Mucosa of rectum (tissue), 2 donors: Measurements from ENCODE around the gene GXYLT1.

Experiments used
- H3K27ac ChIP-seq, 2 donors: one replicate each; pipeline ENCODE4 v1.7.0; 2013; ENCODE audit warnings: inconsistent platforms in 2 of 2, low read depth in 2 of 2, low read length in 2 of 2
- H3K27me3 ChIP-seq, 2 donors: one replicate each; pipeline ENCODE4 v1.7.0; 2013; ENCODE audit warnings: low read length in 2 of 2; ENCODE audit not compliant: control insufficient read depth in 2 of 2, insufficient read depth in 2 of 2
- H3K36me3 ChIP-seq, 2 donors: one replicate each; pipeline ENCODE4 v1.7.0; 2013; ENCODE audit warnings: low read length in 2 of 2; ENCODE audit not compliant: control insufficient read depth in 2 of 2, insufficient read depth in 2 of 2
- H3K4me1 ChIP-seq, 2 donors: one replicate each; pipeline ENCODE4 v1.7.0; 2013; ENCODE audit warnings: low read length in 2 of 2, mild to moderate bottlenecking in 1 of 2; ENCODE audit not compliant: control insufficient read depth in 2 of 2, insufficient read depth in 2 of 2
- H3K4me3 ChIP-seq, 2 donors: one replicate each; pipeline ENCODE4 v1.7.0; 2013; ENCODE audit warnings: low read length in 2 of 2
- H3K9ac ChIP-seq, 2 donors: one replicate each; pipeline ENCODE4 v1.7.0; 2013; ENCODE audit warnings: low read length in 2 of 2, low read depth in 1 of 2, mild to moderate bottlenecking in 1 of 2
- H3K9me3 ChIP-seq, 2 donors: one replicate each; pipeline ENCODE4 v1.7.0; 2013; ENCODE audit warnings: low read length in 2 of 2; ENCODE audit not compliant: control insufficient read depth in 2 of 2
- donor health status: healthy.
- donor health status: Normal muscosa, but diverticular disease.

GXYLT1 gene

DNA sequence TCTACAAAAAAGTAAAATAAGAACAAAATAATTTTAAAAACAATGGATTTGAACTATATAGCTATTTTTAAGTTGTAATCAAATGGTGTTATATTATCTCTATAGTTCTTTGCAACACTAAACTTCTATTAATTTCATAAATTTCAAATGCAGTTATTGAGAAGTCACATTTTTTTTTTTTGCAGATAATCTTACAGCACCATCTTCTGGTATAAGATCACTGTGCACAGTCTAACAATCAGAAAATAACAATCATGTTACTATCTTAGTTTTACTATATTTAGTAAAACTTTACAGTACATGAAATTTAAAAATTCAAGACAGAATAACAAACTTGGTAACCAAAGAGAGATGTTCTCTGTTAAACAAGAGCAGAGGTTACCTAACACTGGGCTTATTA, 40.6 kb downstream of the GXYLT1 start:
- Histone ChIP-seq H3K4me1 (peaks cover 0 to 13% of the 10 kb centered on the region in 2 donors), H3K9me3 (no peaks in the 10 kb centered on the region), H3K9ac (no peak overlapping the region), H3K36me3 (no peaks in the 10 kb centered on the region), H3K27ac (no peak overlapping the region), H3K4me3 (no peak overlapping the region), H3K27me3 (no peaks in the 10 kb centered on the region)

DNA sequence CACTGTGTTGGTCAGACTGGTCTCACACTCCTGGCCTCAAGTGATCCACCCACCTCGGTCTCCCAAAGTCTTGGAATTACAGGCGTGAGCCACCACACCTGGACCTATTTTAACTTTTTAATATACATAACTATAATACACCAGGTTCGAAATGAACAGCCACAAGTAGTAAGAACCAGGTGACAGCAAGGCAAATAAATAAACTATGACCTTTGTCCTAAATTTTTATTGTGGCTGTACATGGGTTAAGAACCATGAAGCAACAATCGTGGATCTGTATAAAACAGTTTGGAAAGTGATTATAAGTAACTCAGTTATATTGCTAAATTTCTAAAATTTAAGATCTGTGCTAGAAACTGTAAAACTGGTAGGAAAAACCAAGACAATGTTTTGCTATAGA, 41.5 kb downstream of the GXYLT1 start:
- H3K27me3 ChIP-seq: no peaks in the 10 kb centered on the region
- H3K27ac ChIP-seq: no peak overlapping the region
- H3K9ac ChIP-seq: no peak overlapping the region
- H3K4me3 ChIP-seq: no peak overlapping the region
- H3K9me3 ChIP-seq: no peaks in the 10 kb centered on the region
- H3K36me3 ChIP-seq: no peaks in the 10 kb centered on the region
- H3K4me1 ChIP-seq: peaks cover 0 to 13% of the 10 kb centered on the region in 2 donors

DNA sequence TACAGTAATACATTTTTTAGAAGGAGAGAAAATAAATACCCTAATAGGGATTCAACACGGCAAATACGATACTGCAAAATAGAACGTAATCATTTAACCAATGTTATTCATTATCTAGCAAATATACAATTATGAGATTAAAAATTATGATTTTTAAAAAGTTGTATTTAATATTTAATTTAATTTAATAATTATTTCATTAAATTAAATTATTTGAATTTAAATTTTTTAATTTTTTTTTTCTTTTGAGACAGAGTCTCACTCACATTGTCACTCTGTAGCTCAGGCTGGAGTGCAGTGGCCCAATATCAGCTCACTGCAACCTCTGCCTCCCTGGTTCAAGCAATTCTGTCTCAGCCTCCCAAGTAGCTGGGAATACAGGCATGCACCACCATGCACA, 42.0 kb downstream of the GXYLT1 start:
- Histone ChIP-seq H3K4me3 (no peak overlapping the region), H3K27ac (no peak overlapping the region), H3K4me1 (peaks cover 0 to 13% of the 10 kb centered on the region in 2 donors), H3K9me3 (no peaks in the 10 kb centered on the region), H3K36me3 (no peaks in the 10 kb centered on the region), H3K27me3 (no peaks in the 10 kb centered on the region), H3K9ac (no peak overlapping the region)

DNA sequence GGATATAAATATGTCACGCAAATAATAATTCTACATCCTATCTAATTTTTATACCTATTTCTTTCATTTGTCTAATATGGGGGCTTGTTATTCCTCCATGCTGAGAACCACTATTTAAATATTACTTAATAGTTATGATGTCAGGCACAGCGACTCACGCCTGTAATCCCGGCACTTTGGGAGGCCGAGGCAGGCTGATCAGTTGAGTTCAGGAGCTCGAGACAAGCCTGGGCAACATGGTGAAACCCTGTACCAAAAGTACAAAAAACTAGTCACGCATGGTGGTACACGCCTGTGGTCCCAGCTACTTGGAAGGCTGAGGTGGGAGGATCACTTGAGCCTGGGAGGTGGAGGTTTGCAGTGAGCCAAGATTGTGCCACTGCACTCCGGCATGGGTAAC, 45.2 kb downstream of the GXYLT1 start:
- Histone ChIP-seq H3K4me3 (no peak overlapping the region), H3K27ac (no peak overlapping the region), H3K27me3 (no peaks in the 10 kb centered on the region), H3K9ac (no peak overlapping the region), H3K36me3 (peaks cover 2 to 11% of the 10 kb centered on the region in 2 donors), H3K9me3 (no peaks in the 10 kb centered on the region), H3K4me1 (peaks cover 0 to 13% of the 10 kb centered on the region in 2 donors)

DNA sequence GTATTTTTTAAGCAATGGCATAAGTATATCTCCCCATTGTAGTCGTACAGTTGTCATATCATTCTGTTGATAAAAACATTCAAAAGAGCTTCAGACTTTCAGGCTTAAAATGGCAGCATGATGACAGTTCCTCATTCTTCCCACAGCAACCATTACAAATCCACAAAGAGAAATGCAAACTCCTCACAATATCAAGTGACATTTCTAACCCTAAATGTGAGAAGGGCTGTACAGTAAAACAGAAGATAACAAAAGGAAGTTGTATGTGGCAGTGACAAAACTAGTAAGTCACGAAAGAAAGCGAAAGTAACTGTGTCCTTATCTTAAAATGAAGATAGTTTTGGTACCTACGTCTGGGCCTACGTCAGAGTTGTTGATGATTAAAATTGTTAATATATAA, 46.7 kb downstream of the GXYLT1 start:
- Histone ChIP-seq H3K9me3 (no peaks in the 10 kb centered on the region), H3K27me3 (no peaks in the 10 kb centered on the region), H3K9ac (no peak overlapping the region), H3K4me1 (peaks cover 0 to 8% of the 10 kb centered on the region in 2 donors), H3K4me3 (peak overlapping the region in 1 of 2 donors; percentile 39), H3K36me3 (peaks cover 2 to 11% of the 10 kb centered on the region in 2 donors), H3K27ac (peak overlapping the region in 1 of 2 donors; percentile 34)

DNA sequence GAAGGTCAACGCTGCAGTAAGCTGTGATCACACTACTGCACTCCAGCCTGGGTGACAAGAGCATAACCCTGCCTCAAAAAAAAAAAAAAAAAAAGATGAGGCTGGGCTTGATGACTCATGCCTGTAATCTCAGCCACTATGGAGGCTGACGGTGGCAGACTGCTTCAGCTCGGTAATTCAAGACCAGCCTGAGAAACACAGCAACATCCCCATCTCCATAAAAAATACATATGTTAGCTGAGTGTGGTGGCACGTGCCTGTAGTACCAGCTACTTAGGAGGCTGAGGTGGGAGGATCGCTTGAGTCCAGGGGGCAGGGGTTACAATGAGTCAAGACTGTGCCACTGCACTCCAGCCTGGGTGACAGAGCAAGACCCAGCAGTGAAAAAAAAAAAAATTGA, 50.4 kb downstream of the GXYLT1 start:
- H3K4me1 ChIP-seq: no peaks in the 10 kb centered on the region
- no peaks in the 10 kb centered on the region for H3K27me3 ChIP-seq
- no peak overlapping the region for H3K4me3 ChIP-seq
- H3K27ac ChIP-seq: no peak overlapping the region
- no peak overlapping the region for H3K9ac ChIP-seq
- H3K36me3 ChIP-seq: peaks cover 2 to 14% of the 10 kb centered on the region in 2 donors
- no peaks in the 10 kb centered on the region for H3K9me3 ChIP-seq

DNA sequence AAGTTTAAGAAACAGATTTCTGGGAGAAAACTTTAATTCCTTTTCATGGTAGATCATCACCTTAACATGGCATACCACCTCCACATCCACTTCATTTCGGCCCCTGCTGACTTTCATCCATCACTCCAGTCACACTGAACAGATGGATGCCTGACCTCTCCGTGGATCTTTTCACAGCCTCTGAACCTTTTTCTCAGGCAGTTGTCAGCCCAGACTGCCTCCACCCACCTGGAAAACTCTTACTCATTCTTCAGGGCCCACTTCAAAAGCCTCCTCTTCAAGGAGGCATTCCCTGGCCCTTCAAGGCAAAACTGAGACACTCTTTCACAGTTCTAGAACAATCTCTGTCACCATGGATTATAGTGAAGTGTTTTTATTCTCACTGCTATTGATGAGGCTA, 52.9 kb downstream of the GXYLT1 start:
- Histone ChIP-seq H3K9me3 (no peaks in the 10 kb centered on the region), H3K4me1 (no peaks in the 10 kb centered on the region), H3K4me3 (no peak overlapping the region), H3K27me3 (no peaks in the 10 kb centered on the region), H3K36me3 (peaks cover 6 to 11% of the 10 kb centered on the region in 2 donors), H3K9ac (no peak overlapping the region), H3K27ac (no peak overlapping the region)

DNA sequence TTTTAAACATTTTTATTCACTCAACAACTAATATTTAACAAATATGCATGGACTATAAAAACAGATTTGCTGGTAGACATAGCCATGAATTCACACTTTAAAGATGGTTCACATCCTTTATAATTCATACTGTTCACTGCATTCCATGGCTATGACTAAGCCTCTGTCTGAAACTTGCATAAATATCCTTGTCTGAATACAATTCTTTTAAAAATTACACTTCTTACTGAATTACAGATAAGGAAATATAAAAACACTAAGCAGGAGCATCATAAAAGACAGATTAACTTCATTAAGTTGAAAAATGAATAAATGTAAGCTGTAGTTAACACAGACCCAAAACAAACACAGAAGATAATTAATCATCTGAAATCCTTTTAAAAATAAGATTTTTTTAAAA, 53.8 kb downstream of the GXYLT1 start:
- peaks cover 3 to 6% of the 10 kb centered on the region in 2 donors for H3K36me3 ChIP-seq
- no peak overlapping the region for H3K27ac ChIP-seq
- H3K27me3 ChIP-seq: no peaks in the 10 kb centered on the region
- no peak overlapping the region for H3K4me3 ChIP-seq
- H3K4me1 ChIP-seq: no peaks in the 10 kb centered on the region
- H3K9ac ChIP-seq: no peak overlapping the region
- H3K9me3 ChIP-seq: no peaks in the 10 kb centered on the region

DNA sequence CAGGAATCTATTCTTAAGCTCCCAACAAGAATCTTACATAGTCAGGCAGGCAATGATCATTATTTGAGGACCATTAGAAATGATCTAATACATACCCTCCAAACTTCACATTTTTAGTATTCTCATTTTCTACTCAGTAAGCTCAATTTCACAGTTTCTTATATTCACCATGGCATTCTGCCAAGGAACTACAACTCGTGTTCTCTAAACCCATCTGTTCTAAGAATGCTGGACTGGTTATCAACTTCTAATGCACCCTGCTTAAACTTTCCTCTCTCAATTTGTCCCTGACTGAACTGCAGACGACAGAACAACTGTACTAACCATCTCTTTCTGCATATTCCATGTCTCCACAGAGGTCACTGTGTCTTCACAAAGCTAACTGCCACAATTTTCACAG, 58.6 kb downstream of the GXYLT1 start:
- Histone ChIP-seq H3K36me3 (peaks cover 3 to 6% of the 10 kb centered on the region in 2 donors), H3K27ac (no peak overlapping the region), H3K4me1 (no peaks in the 10 kb centered on the region), H3K4me3 (no peak overlapping the region), H3K9me3 (no peaks in the 10 kb centered on the region), H3K9ac (no peak overlapping the region), H3K27me3 (no peaks in the 10 kb centered on the region)

DNA sequence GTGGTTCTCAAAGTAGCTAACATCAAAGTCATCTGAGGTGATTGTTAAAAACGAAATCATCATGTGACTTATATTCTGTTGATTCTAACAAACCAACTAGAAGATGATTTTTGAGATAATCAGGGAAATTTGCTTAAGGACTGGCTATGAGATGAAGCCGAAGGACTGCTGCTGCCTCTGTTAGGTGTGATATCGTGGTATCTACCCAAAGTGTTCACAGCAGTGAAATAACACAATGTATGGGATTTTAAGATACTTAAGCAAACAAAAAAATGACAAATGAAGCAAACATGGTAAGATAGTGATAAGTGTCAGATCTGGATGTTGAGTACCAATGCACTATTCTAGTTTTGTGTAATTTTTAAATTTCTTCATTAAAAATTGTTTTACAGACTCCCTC, 59.1 kb downstream of the GXYLT1 start:
- H3K4me1 ChIP-seq: no peaks in the 10 kb centered on the region
- no peak overlapping the region for H3K27ac ChIP-seq
- H3K4me3 ChIP-seq: no peak overlapping the region
- H3K9me3 ChIP-seq: no peaks in the 10 kb centered on the region
- peaks cover 3 to 6% of the 10 kb centered on the region in 2 donors for H3K36me3 ChIP-seq
- H3K9ac ChIP-seq: no peak overlapping the region
- H3K27me3 ChIP-seq: no peaks in the 10 kb centered on the region

DNA sequence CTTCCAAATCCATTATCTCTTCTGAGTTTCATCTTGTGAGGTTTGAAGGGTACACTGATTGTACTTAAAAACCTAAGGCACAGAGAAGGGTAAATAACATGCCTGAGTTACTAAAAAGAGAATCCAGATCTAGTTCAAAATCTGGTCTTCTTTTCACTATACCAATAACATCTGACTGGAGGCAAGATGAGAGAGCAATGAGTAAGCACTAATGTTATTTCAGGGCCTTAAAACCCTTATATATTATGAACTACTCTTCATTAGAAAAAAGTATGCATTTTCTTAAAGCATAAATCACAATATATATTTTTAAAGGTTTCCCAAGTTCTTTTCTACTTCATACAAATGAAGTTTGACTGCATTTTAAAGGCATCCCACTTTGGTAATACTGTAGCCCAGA, 60.2 kb downstream of the GXYLT1 start:
- Histone ChIP-seq H3K9ac (no peak overlapping the region), H3K4me3 (no peak overlapping the region), H3K36me3 (peaks cover 0 to 6% of the 10 kb centered on the region in 2 donors), H3K9me3 (no peaks in the 10 kb centered on the region), H3K4me1 (no peaks in the 10 kb centered on the region), H3K27ac (no peak overlapping the region), H3K27me3 (no peaks in the 10 kb centered on the region)
